OCI-LY1 (cell line): ENCODE results near the gene UNC93B1.

ENCODE experiments used
- CTCF ChIP-seq: fragments of 200-600 bp; sonication (generic), shearing (Covaris generic); IDR thresholded peaks from 2 replicates; pipeline ENCODE4 v1.5.1; 2017; ENCODE audit warnings: mild to moderate bottlenecking, antibody characterized with exemption, low read length, moderate library complexity, mixed read lengths
- EZH2 ChIP-seq: fragments of 200-600 bp; sonication (generic), shearing (Covaris generic); IDR thresholded peaks from 2 replicates; pipeline ENCODE4 v1.8.0; 2017; ENCODE audit warnings: borderline replicate concordance, mixed run types, mild to moderate bottlenecking, antibody characterized with exemption, low read length, moderate library complexity, mixed read lengths

GRCh38 chr11:68019486-68019885 is 15.6 kb upstream of the UNC93B1 start:
- no peak for TF ChIP-seq CTCF
- TF ChIP-seq EZH2, result no peak
